NAMALWA (cell line): Measurements from ENCODE around the gene DHRS13.
"Not testable (repeated sequence)": the region's sequence is repeated elsewhere in the genome, so short reads cannot be mapped to it uniquely, and the experiment has no call there.

Experiments
- DNase-seq: peaks from one replicate; pipeline ENCODE4 v3.0.0-alpha.2; 2015; ENCODE audit warnings: low spot score

DHRS13 gene

GRCh38 chr17:28935744-28936460 lies 33.0 kb upstream of the DHRS13 start:
- no peak for DNase-seq

GRCh38 chr17:28934508-28934907 lies 31.6 kb upstream of the DHRS13 start:
- not testable (repeated sequence) for DNase-seq

DNA sequence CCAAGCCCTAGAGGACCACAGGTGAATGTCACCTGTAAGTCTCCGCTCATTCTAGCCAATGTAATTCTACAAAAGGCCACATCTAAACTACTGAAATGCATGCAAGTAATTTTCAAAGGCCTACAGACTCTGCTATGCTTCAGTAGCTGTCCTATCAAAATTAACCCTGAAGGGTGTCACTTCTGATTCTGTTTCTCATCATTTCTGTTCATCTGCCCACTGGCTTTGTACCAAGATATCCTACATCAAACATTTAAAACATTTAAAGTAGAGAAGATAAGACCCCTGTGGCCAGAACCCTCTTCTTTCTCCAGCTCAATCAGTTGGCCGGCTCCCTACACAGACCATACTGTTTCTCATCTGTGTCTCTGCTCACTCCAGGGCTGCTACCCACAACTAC lies 26.9 kb upstream of the DHRS13 start:
- DNase-seq: no peak

- no peak for DNase-seq
Measured at GRCh38 chr17:28928061-28928460, 25.2 kb upstream of the DHRS13 start.

GRCh38 chr17:28926786-28927185 lies 23.9 kb upstream of the DHRS13 start:
- no peak for DNase-seq

GRCh38 chr17:28926366-28926765 lies 23.5 kb upstream of the DHRS13 start:
- no peak for DNase-seq

DNA sequence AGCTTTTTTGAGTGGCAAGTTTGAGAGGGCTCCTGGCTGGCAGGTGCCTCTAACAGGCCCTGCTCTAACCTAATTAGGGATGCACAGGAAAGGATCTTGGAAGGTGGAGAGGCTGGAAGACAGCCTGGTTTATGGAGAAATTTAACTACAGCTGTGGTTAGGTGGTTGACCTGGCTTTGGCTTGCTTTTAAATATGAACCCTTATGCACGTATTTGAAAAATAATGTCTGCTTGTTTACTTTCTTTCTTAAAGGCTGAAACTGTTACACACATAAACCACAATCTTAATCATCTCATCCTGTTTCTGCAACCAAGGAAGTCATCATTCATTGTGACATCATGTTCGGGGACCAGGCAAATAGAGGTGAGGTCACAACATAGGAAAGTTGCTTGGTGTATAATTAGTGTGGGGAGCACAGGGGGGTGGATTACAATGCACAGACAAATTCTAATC lies 23.1 kb upstream of the DHRS13 start:
- no peak for DNase-seq

GRCh38 chr17:28920201-28920600 lies 17.3 kb upstream of the DHRS13 start:
- DNase-seq: no peak

DNA sequence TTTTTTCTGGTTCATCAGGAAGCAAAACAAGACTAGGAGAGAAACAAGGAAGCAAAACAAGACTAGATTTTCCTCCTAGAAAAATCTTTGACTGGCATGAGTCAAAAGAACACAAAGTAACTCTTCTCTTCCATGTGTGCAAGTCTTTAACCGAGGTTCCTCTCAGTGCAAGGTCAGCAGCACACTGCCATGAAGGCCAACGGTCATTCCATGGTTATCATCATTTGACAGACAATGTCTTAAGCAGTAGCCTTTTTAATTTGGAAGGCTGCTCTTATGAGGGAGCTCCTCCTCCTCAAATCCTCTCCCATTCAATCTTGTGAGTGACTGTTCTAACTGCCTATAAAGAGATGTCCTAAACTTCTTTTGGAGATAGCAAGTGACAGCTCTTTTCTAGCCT lies 15.4 kb upstream of the DHRS13 start:
- no peak for DNase-seq

GRCh38 chr17:28917465-28917864 lies 14.6 kb upstream of the DHRS13 start:
- DNase-seq: no peak

DNA sequence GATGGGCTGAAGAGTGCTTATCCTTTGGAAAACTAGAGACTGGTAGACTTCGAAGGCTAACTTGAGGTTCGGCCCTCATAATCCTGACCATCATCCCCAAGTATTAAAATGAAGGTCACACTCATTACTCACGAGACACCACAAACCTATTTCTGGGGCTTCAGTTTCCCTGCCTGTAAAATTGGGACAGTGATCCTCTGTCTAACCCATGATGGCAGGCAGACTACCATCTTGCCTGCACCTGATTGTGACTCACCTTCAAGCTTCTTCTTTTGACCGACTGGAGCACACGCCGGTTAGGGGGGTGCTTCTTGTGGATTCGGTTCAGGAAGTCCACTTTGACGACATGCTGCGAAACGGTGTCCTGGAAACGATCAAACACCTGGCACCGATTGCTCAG lies 14.2 kb upstream of the DHRS13 start:
- DNase-seq: no peak

DNA sequence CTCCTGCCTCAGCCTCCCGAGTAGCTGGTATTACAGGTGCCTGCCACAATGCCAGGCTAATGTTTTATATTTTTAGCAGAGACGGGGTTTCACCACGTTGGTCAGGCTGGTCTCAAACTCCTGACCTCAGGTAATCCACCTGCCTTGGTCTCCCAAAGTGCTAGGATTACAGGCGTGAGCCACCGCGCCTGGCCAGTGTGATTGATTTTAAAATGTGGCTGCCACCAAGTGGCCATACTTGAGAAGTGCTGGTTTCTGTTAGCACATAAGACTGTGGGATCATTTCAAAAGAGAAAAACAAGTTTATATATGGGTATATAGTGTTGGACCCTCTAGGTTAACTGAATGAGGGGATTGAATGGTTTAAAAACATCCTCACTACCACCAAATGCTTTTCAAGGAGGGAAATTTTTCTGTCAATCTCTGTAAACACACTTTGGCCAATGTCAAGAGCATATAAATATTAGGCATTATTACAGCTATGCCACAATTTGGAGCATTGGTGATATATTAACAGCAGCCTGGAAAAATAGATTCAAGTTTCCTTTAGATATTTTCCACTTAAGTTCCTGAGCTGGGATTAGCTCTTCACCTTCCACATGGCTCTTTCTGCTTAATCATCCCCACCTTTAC lies 13.5 kb upstream of the DHRS13 start:
- DNase-seq: peak; percentile 62

- no peak for DNase-seq
Measured at GRCh38 chr17:28912938-28913333, 10.1 kb upstream of the DHRS13 start.

- DNase-seq: no peak
Measured at GRCh38 chr17:28912281-28912937, 9.5 kb upstream of the DHRS13 start.

GRCh38 chr17:28911411-28912045 lies 8.6 kb upstream of the DHRS13 start:
- DNase-seq: no peak

DNA sequence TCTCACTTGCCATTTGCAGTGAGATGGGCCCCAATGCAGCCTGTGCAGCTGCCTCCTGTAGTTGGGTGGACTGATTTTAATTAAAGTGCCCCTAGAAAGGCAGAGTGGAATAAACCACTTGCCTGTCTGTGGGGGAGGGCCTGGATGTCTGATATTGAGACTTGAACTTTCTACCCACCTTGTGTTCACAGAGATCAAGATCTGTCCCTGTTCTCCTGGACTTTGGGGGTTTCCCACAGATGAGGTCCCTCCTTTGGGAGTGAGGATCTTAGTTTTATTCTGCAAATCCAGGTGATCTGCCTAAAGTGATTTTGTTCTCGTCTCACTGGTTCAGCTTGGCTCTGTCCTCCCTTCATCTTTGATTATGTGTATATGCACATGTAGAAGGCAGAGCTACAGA lies 7.7 kb upstream of the DHRS13 start:
- no peak for DNase-seq

DNA sequence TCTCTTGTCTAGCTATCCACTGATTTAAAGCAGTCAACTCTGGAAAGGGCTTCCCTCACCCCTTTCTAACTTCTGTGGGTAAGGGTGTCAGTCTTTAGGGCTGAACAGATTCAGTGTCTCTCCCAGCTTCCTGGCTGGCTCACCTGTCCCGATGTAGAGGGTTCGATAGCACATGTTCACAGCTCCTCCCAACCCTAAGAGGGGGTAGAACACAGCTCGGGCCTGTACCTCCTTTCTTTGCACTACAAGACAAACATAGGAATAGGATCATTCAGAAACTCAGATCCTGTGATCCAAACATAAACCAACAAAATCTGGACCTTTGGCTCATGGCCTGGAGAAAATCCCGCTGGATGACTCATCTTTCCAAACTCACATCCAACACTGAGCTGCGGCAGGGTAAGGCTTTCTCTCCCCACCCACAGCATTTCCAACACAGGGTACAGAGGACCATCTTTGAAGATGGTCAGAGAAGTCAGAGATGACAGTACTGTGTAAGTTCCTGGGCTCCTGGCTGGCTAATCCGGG lies 5.8 kb upstream of the DHRS13 start:
- no peak for DNase-seq

DNA sequence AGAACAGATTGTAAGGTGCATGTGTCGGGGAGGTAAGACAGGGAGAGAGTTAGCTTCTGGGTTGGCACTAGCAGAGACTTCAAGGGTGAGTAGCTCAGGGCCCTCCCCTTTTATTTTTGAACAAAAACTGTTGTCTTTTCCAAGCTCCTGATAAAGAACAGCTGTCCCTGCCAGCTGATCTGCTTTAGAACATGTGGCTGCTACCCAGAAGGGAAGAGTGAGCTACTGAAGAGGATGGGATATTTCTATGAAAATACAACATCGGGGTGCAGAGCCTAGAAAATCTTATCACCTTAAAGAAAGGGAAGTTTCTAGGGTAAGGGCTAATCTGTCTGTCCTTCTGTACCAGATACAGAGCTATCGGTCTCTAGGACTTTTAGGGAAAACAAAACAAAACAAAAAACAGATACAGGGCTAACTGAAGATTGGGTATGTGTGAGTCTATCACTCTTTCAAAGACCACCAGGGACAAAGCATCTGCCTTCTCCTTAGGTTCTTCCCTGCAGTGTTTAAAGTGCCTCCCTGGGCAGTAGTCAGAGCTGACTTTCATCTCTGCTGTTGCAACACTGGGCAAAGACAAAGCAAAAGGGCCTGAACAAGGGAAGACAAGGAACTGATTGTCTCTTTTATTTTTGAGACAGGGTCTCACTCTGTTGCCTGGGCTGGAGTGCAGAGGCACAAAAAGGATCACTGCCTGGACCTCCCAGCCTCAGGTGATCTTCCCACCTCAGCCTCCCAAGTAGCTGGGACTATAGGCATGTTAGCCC lies 5.0 kb upstream of the DHRS13 start:
- DNase-seq: no peak

DNA sequence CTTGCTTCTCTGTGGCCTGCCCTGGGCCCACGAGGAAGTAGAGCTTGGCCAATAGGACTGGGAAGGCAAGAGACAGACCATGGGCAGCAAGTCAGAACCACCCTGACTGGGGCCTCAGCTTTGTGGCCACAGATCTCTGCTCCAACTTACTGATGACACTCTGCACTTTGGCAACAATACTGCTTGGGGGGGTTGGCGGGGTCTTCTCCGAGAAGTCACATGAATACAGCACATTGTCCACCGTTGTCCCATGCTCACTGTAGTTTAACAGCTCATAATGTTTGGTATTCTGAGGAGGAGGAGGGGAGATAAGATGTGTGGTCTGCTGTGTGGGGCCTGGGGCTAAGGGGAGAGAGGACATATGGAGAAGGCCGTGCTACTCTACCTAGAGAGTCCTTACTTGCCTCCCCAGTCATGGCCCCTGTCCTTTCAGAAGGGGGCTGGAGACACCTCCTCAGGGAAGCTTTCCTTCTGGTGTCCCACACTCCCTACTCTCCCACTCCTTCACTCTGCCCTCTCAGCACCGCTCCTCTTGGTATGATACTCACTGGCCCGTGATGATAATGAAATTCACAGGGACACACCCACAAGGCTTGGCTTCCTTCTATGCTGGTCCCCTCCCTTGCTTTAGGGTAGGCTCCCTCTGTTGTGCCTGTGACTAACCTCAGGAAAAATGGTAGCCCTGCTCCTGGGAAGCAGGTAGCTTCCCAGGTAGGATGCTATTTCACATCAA lies 4.0 kb upstream of the DHRS13 start:
- DNase-seq: no peak

DNA sequence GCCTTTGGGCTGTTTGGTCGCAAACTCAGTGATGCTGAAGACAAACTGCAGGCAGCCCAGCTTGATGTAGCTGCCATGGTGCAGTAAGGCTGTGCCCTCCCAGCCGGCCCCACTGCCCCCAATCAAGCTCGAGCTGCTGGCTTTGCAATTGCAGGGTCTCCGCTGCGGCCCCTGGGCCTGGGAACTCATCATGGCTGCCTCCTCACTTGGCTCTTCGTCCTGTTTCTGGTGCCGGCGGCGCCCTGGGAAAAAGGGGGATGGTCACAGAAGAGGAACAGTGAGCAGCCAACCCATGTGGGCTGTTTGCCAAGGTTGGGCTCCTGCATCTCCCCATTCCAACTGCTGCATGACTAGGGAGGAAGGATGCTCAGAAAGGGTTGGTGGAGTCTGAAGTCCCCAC lies 3.4 kb upstream of the DHRS13 start:
- DNase-seq: no peak

- DNase-seq: no peak
Measured at GRCh38 chr17:28904800-28905199, 1.9 kb upstream of the DHRS13 start.
